ENCODE measurements around the gene TET3.

- TF ChIP-seq, protein P1, sequence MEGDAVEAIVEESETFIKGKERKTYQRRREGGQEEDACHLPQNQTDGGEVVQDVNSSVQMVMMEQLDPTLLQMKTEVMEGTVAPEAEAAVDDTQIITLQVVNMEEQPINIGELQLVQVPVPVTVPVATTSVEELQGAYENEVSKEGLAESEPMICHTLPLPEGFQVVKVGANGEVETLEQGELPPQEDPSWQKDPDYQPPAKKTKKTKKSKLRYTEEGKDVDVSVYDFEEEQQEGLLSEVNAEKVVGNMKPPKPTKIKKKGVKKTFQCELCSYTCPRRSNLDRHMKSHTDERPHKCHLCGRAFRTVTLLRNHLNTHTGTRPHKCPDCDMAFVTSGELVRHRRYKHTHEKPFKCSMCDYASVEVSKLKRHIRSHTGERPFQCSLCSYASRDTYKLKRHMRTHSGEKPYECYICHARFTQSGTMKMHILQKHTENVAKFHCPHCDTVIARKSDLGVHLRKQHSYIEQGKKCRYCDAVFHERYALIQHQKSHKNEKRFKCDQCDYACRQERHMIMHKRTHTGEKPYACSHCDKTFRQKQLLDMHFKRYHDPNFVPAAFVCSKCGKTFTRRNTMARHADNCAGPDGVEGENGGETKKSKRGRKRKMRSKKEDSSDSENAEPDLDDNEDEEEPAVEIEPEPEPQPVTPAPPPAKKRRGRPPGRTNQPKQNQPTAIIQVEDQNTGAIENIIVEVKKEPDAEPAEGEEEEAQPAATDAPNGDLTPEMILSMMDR (IDR thresholded peaks at IDR 0.05): no peak
- no peak for TF ChIP-seq POLR2A (IDR thresholded peaks at IDR 0.05)
Observed at GRCh38 chr2:74004212-74005182, 19.8 kb downstream of the TET3 start.

All from uterus (tissue), 2 donors.